HG03039 (cell line): ENCODE results near the gene PDLIM3.
"Not testable (repeated sequence)": the region's sequence is repeated elsewhere in the genome, so short reads cannot be mapped to it uniquely, and the experiment has no call there.

Experiments used
- ATAC-seq: cut with Tn5 transposase; IDR thresholded peaks from one replicate; pipeline ENCODE4 v1.9.1; 2021; ENCODE audit warnings: mild to moderate bottlenecking, moderate library complexity; ENCODE audit not compliant: unreplicated experiment

Gene PDLIM3

GRCh38 chr4:185534866-185535611 lies at the start of gene PDLIM3:
Gene PDLIM3 (minus strand): TSS chr4:185535507. CDS start chr4:185535434, 73 bp downstream.
- ATAC-seq, result no peak

GRCh38 chr4:185583813-185584212 lies 48.5 kb upstream of the PDLIM3 start:
- no peak for ATAC-seq

- ATAC-seq, result no peak
These were observed 47.5 kb upstream of the PDLIM3 start for GRCh38 chr4:185582651-185583400.

GRCh38 chr4:185580699-185581098 lies 45.4 kb upstream of the PDLIM3 start:
- ATAC-seq, result no peak

- ATAC-seq, result no peak
These were observed 43.0 kb upstream of the PDLIM3 start for GRCh38 chr4:185578284-185578683.

- ATAC-seq, result no peak
These were observed 41.9 kb upstream of the PDLIM3 start for GRCh38 chr4:185576962-185577950.

GRCh38 chr4:185576314-185576961 lies 41.1 kb upstream of the PDLIM3 start:
- no peak for ATAC-seq

GRCh38 chr4:185573651-185574199 lies 38.4 kb upstream of the PDLIM3 start:
- no peak for ATAC-seq

- ATAC-seq, result no peak
These were observed 35.4 kb upstream of the PDLIM3 start for GRCh38 chr4:185570727-185571126.

- ATAC-seq, result no peak
These were observed 32.4 kb upstream of the PDLIM3 start for GRCh38 chr4:185567381-185568376.

GRCh38 chr4:185566972-185567371 lies 31.7 kb upstream of the PDLIM3 start:
- ATAC-seq, result no peak

- ATAC-seq, result no peak
These were observed 31.1 kb upstream of the PDLIM3 start for GRCh38 chr4:185566425-185566824.

GRCh38 chr4:185565696-185566095 lies 30.4 kb upstream of the PDLIM3 start:
- ATAC-seq, result no peak

GRCh38 chr4:185564349-185564748 lies 29.0 kb upstream of the PDLIM3 start:
- ATAC-seq, result no peak

- no peak for ATAC-seq
These were observed 27.2 kb upstream of the PDLIM3 start for GRCh38 chr4:185562531-185562930.

- ATAC-seq, result no peak
These were observed 25.0 kb upstream of the PDLIM3 start for GRCh38 chr4:185560316-185560715.

GRCh38 chr4:185559915-185560281 lies 24.6 kb upstream of the PDLIM3 start:
- ATAC-seq, result no peak

GRCh38 chr4:185559251-185559914 lies 24.1 kb upstream of the PDLIM3 start:
- ATAC-seq, result not testable (repeated sequence)
